Parathyroid adenoma (tissue), 2 donors: Measurements from ENCODE around the gene NFASC.

Source experiments
- H2AFZ ChIP-seq: fragments of 300-600 bp; sonication (generic); one replicate; pipeline ENCODE4 v1.7.0; 2017; ENCODE audit warnings: antibody characterized with exemption, mild to moderate bottlenecking
- H3K27ac ChIP-seq: fragments of 300-600 bp; sonication (generic); one replicate; pipeline ENCODE4 v1.7.0; 2017
- H3K27me3 ChIP-seq: fragments of 300-600 bp; sonication (generic); one replicate; pipeline ENCODE4 v1.7.0; 2017; ENCODE audit warnings: low read length; ENCODE audit not compliant: control insufficient read depth, insufficient read depth
- H3K36me3 ChIP-seq: fragments of 300-600 bp; sonication (generic); one replicate; pipeline ENCODE4 v1.7.0; 2017; ENCODE audit warnings: low read length; ENCODE audit not compliant: control insufficient read depth, insufficient read depth
- H3K4me1 ChIP-seq: fragments of 300-600 bp; sonication (generic); one replicate; pipeline ENCODE4 v1.7.0; 2017; ENCODE audit warnings: control low read depth
- H3K4me2 ChIP-seq: fragments of 300-600 bp; sonication (generic); one replicate; pipeline ENCODE4 v1.7.0; 2017; ENCODE audit warnings: low read length
- H3K4me3 ChIP-seq: fragments of 300-600 bp; sonication (generic); one replicate; pipeline ENCODE4 v1.7.0; 2017; ENCODE audit warnings: low read depth, low read length
- H3K79me2 ChIP-seq: fragments of 300-600 bp; sonication (generic); one replicate; pipeline ENCODE4 v1.7.0; 2017; ENCODE audit warnings: control low read depth
- H3K9ac ChIP-seq: fragments of 300-600 bp; sonication (generic); one replicate; pipeline ENCODE4 v1.7.0; 2017; ENCODE audit warnings: mild to moderate bottlenecking
- H3K9me3 ChIP-seq: fragments of 300-600 bp; sonication (generic); one replicate; pipeline ENCODE4 v1.7.0; 2017; ENCODE audit warnings: low read length; ENCODE audit not compliant: control insufficient read depth
- CTCF ChIP-seq: fragments of 300-600 bp; sonication (generic); IDR thresholded peaks from one replicate; pipeline ENCODE4 v1.7.0; 2017; ENCODE audit warnings: antibody characterized with exemption, mild to moderate bottlenecking
- donor health status: primary hyperparathyroidism.

NFASC gene

GRCh38 chr1:204947747-204948146 lies 77.1 kb downstream of the NFASC start:
- no peak overlapping the region for H2AFZ ChIP-seq
- H3K4me2 ChIP-seq: no peak overlapping the region
- H3K36me3 ChIP-seq: no peaks in the 10 kb centered on the region
- H3K79me2 ChIP-seq: no peaks in the 10 kb centered on the region
- no peaks in the 10 kb centered on the region for H3K9me3 ChIP-seq
- no peak overlapping the region for H3K27ac ChIP-seq
- TF ChIP-seq CTCF: no peak
- no peak overlapping the region for H3K9ac ChIP-seq
- no peak overlapping the region for H3K4me3 ChIP-seq
- no peaks in the 10 kb centered on the region for H3K27me3 ChIP-seq
- H3K4me1 ChIP-seq: no peaks in the 10 kb centered on the region

- no peak for TF ChIP-seq CTCF
- no peak overlapping the region for H3K9ac ChIP-seq
- H3K9me3 ChIP-seq: no peaks in the 10 kb centered on the region
- no peak overlapping the region for H3K4me2 ChIP-seq
- no peaks in the 10 kb centered on the region for H3K79me2 ChIP-seq
- H3K27me3 ChIP-seq: no peaks in the 10 kb centered on the region
- no peak overlapping the region for H3K27ac ChIP-seq
- H3K4me1 ChIP-seq: no peaks in the 10 kb centered on the region
- H3K4me3 ChIP-seq: no peak overlapping the region
- no peaks in the 10 kb centered on the region for H3K36me3 ChIP-seq
- no peak overlapping the region for H2AFZ ChIP-seq
Observed at GRCh38 chr1:204950353-204951001, 79.8 kb downstream of the NFASC start.

GRCh38 chr1:204958317-204959307 lies 88.0 kb downstream of the NFASC start:
- Histone ChIP-seq H3K36me3 (no peaks in the 10 kb centered on the region), H3K9me3 (no peaks in the 10 kb centered on the region), H3K27ac (no peak overlapping the region), H3K4me3 (no peak overlapping the region), H3K27me3 (no peaks in the 10 kb centered on the region), H3K4me2 (no peak overlapping the region), H3K79me2 (no peaks in the 10 kb centered on the region), H3K9ac (no peak overlapping the region), H3K4me1 (no peaks in the 10 kb centered on the region), H2AFZ (no peak overlapping the region)
- no peak for TF ChIP-seq CTCF

GRCh38 chr1:204959374-204959773 lies 88.7 kb downstream of the NFASC start:
- Histone ChIP-seq H3K27me3 (no peaks in the 10 kb centered on the region), H2AFZ (no peak overlapping the region), H3K9ac (no peak overlapping the region), H3K27ac (no peak overlapping the region), H3K36me3 (no peaks in the 10 kb centered on the region), H3K4me3 (no peak overlapping the region), H3K79me2 (no peaks in the 10 kb centered on the region), H3K4me1 (no peaks in the 10 kb centered on the region), H3K9me3 (no peaks in the 10 kb centered on the region), H3K4me2 (no peak overlapping the region)
- no peak for TF ChIP-seq CTCF
